HG02588 (cell line): ENCODE data around the gene ZFP1.

ENCODE experiments used
- ATAC-seq: cut with Tn5 transposase; IDR thresholded peaks from one replicate; pipeline ENCODE4 v1.9.1; 2021; ENCODE audit warnings: mild to moderate bottlenecking, moderate library complexity; ENCODE audit not compliant: unreplicated experiment

The ZFP1 gene

GRCh38 chr16:75147968-75148310 lies 385 bp upstream of the ZFP1 start:
- no peak for ATAC-seq

GRCh38 chr16:75151798-75152197 lies 3.5 kb downstream of the ZFP1 start:
- ATAC-seq, result no peak

GRCh38 chr16:75152635-75153034 lies 4.3 kb downstream of the ZFP1 start:
- no peak for ATAC-seq

- no peak for ATAC-seq
Measured at GRCh38 chr16:75160386-75160785, 12.1 kb downstream of the ZFP1 start.

GRCh38 chr16:75169899-75170405 lies 21.6 kb downstream of the ZFP1 start:
- ATAC-seq, result no peak

- no peak for ATAC-seq
Measured at GRCh38 chr16:75172578-75172977, 24.3 kb downstream of the ZFP1 start.

GRCh38 chr16:75175074-75175473 lies 26.8 kb downstream of the ZFP1 start:
- no peak for ATAC-seq

- no peak for ATAC-seq
Measured at GRCh38 chr16:75176926-75177325, 28.6 kb downstream of the ZFP1 start.

GRCh38 chr16:75179208-75179607 lies 30.9 kb downstream of the ZFP1 start:
- no peak for ATAC-seq

- no peak for ATAC-seq
Measured at GRCh38 chr16:75181630-75182029, 33.3 kb downstream of the ZFP1 start.

GRCh38 chr16:75188832-75189477 lies 40.6 kb downstream of the ZFP1 start:
- ATAC-seq, result no peak

GRCh38 chr16:75189638-75190245 lies 41.4 kb downstream of the ZFP1 start:
- no peak for ATAC-seq

- no peak for ATAC-seq
Measured at GRCh38 chr16:75192606-75193264, 44.4 kb downstream of the ZFP1 start.

- ATAC-seq, result no peak
Measured at GRCh38 chr16:75193265-75193650, 44.9 kb downstream of the ZFP1 start.

GRCh38 chr16:75193730-75194444 lies 45.6 kb downstream of the ZFP1 start:
- ATAC-seq, result no peak

- ATAC-seq, result no peak
Measured at GRCh38 chr16:75195811-75196790, 47.8 kb downstream of the ZFP1 start.

GRCh38 chr16:75196836-75197235 lies 48.5 kb downstream of the ZFP1 start:
- no peak for ATAC-seq

GRCh38 chr16:75197522-75198134 lies 49.3 kb downstream of the ZFP1 start:
- ATAC-seq, result no peak

- no peak for ATAC-seq
Measured at GRCh38 chr16:75198135-75198600, 49.8 kb downstream of the ZFP1 start.

- ATAC-seq, result no peak
Measured at GRCh38 chr16:75202069-75202590, 53.8 kb downstream of the ZFP1 start.
